ENCODE data around the gene CDC42BPA.

DNA sequence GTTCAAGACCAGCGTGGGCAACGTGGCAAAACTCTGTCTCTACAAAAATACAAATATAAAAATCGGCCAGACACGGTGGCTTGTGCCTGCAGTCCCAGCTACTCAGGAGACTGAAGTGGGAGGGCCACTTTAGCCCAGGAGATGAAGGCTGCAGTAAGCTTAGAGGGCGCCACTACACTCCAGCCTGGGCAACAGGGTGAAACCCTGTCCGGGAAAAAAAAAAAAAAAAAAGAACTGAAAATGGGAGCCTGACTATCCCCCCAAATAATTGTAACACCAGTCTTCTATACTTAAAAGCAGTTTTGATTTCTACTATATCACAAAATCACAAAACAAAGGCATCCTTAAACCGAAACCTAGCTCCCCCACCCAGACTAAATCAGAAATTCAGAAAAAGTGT lies 60.3 kb downstream of the CDC42BPA start:
- no peak for TF ChIP-seq EZH2 (IDR thresholded peaks at IDR 0.05; ENCODE audit: insufficient read depth, poor library complexity, severe bottlenecking)
- TF ChIP-seq EZH2phosphoT487 (IDR thresholded peaks at IDR 0.05; ENCODE audit: insufficient read depth, low read depth), result no peak

Data from GM23248 (cell line).